ENCODE results near the gene NOS3. TPM values are rescaled to one million over a fixed set of nuclear protein-coding genes. Genes with fewer than 3 reads are reported as not detected.

The NOS3 gene
- total and polyA plus RNA-seq, 12 donors, result 10.0 to 53.3 (median 13.3) TPM

DNA sequence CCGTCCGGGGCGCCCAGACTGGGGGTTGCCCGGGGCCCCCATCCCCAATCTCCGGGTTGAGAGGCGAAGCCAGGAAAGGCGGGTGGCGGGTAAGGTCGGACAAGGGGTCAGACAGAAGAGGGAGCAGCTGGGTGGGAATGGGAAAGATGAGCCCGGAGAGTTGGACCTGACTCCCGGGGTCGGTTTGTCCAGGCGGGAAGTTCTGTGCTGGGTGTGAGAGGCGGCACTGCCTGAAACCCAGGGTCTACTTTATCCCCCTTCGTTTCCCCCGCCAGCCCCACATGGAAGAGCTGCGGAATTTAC is 69.2 kb downstream of the NOS3 start:
- Histone ChIP-seq H3K27ac (peak overlapping the region; percentile 94 to 98 (median 97)), H3K4me3 (peak overlapping the region; percentile 70 to 95 (median 88)), H3K36me3 (peaks cover 0 to 20% (median 8%) of the 10 kb centered on the region in 9 donors), H3K27me3 (no peaks in the 10 kb centered on the region), H3K4me1 (peaks cover 34 to 63% (median 55%) of the 10 kb centered on the region in 9 donors), H3K9me3 (no peaks in the 10 kb centered on the region)
- no peak for ATAC-seq
- WGBS, 2 donors, result 2 to 3% methylated on average over 15 to 17 of the region's 17 CpGs
- intact Hi-C loops (cut with DNase I), result loop anchor here in 1 of 10 donors (1.0 kb wide), 1 partner anchor 51 kb away; no protein-coding TSS in a partner anchor
- TF ChIP-seq, protein P1, sequence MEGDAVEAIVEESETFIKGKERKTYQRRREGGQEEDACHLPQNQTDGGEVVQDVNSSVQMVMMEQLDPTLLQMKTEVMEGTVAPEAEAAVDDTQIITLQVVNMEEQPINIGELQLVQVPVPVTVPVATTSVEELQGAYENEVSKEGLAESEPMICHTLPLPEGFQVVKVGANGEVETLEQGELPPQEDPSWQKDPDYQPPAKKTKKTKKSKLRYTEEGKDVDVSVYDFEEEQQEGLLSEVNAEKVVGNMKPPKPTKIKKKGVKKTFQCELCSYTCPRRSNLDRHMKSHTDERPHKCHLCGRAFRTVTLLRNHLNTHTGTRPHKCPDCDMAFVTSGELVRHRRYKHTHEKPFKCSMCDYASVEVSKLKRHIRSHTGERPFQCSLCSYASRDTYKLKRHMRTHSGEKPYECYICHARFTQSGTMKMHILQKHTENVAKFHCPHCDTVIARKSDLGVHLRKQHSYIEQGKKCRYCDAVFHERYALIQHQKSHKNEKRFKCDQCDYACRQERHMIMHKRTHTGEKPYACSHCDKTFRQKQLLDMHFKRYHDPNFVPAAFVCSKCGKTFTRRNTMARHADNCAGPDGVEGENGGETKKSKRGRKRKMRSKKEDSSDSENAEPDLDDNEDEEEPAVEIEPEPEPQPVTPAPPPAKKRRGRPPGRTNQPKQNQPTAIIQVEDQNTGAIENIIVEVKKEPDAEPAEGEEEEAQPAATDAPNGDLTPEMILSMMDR (IDR thresholded peaks at IDR 0.05), result peak in 1 of 9 donors; percentile 36
- DNase-seq, result no peak

DNA sequence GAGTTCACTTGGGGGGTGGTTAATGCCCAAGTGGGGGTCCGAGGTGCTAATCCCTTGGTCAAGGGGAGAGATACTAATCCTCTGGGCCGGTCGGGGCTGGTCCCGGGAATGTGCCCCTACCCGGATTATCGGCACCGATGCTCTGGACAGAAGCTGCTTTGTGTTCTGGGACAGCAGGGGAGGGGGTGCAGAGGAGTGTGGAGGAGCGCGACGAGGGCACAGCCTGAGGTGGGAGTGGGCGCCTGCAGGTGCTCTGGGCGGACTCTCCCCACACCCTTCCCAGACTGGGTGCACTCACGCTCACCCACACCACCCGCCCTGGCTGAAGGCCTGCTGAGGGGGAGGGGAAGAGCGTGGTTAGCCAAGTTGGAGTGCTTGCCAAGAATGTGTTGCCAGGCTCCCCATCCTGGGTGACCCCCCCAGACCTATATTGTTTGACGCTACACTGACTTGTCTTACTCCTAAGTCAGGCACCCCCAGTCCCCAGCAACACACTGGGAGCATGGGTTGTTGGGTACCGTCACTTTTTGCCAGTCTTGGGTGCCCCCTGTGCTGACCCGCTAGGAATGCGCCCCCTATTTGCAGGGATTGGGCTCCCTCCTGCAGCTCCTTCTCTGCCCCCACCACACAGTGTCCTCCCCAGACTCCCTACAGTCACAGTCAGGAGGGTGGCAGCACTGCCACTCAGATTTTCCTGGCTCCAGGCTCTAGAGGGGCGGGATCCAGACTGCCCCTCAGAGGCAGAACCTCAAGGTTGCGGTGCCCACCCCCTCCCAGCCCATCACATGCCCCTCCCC is 69.8 kb downstream of the NOS3 start:
- H3K9me3 ChIP-seq, result no peaks in the 10 kb centered on the region
- TF ChIP-seq, protein P1 (IDR thresholded peaks at IDR 0.05), result no peak
- peak overlapping the region in 9 of 10 donors; percentile 94 to 98 (median 97) for H3K27ac ChIP-seq
- H3K36me3 ChIP-seq, result peaks cover 0 to 25% (median 8%) of the 10 kb centered on the region in 9 donors
- H3K4me3 ChIP-seq, result peak overlapping the region; percentile 70 to 95 (median 88)
- H3K27me3 ChIP-seq, result no peaks in the 10 kb centered on the region
- 5 to 14% methylated on average over 19 to 21 of the region's 21 CpGs for WGBS, 2 donors
- H3K4me1 ChIP-seq, result peaks cover 34 to 66% (median 55%) of the 10 kb centered on the region in 9 donors
- intact Hi-C loops (cut with DNase I), result loop anchor here in 1 of 10 donors (1.0 kb wide), 1 partner anchor 51 kb away; no protein-coding TSS in a partner anchor
- ATAC-seq (peak in 3 of 8 donors; percentile 2 to 10 (median 7)), DNase-seq (no peak)

DNA sequence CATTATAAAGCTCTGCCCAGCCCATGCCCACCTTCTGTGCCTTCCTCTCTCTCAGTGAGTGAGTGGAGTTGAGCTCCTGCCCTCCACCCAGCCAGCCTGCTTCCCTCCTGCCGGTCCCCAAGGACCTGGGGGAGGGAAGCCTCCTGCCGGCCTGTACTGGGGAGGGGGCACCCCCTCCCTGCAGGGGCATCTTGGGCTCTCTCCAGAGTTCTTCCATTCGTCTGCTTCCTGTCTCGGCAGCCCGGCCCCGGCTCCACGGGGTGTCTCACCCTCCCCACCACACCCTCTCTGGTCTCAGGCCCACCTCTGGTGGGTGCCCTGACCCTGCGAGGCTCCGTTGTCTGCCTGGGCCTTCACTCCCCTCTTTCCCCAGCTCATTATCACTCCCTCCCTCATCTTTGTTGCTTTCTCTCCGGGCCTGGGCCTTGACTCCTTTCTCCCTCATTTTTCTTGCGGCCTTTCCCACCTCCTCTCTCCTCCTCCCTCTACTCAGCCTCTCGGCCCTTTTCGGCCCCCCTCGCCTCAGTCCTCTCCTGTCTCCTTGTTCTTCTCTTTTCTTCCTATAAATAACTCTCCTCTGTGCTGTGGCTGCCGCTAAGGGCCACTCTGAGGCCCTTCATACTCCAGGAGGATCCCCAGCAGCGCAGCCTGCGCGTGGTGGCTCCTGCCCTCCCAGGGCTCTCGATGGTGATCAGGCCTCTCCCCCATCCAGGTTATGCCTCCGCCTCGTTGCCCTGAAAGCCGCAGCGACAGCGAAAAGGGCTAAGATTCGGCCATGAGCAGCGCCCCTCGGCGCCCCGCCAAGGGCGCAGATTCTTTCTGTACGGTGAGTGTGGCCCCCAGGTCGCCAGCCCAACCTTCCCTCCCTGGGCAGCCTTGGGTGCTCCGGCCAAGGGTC is 70.6 kb downstream of the NOS3 start:
- WGBS, 2 donors, result 51 to 62% methylated on average over 33 of the region's 33 CpGs
- Histone ChIP-seq H3K27ac (peak overlapping the region in 5 of 10 donors; percentile 59 to 98 (median 97)), H3K27me3 (no peaks in the 10 kb centered on the region), H3K4me3 (peak overlapping the region in 7 of 10 donors; percentile 23 to 95 (median 91)), H3K4me1 (peaks cover 34 to 66% (median 55%) of the 10 kb centered on the region in 9 donors), H3K9me3 (no peaks in the 10 kb centered on the region), H3K36me3 (peaks cover 0 to 34% (median 13%) of the 10 kb centered on the region in 9 donors)
- ATAC-seq, result no peak
- TF ChIP-seq, protein P1 (IDR thresholded peaks at IDR 0.05), result no peak
- intact Hi-C loops (cut with DNase I), result loop anchor here in 1 of 10 donors (2.0 kb wide), 1 partner anchor 17 kb away; no protein-coding TSS in a partner anchor
- DNase-seq, result no peak

DNA sequence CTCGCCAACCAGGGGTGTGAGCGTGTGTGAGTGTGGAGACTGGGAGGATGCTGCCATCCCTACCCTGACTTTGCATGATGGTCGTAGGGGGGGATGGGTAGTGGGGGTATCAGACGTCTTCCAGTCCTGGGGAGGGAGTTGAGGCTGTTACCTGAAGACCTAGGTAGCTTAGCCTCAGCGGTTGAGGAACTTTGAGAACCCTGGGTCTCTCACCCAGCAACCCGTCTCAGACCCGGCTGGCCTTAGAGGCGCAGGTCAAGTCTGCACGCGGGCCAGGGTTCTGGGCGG is 71.2 kb downstream of the NOS3 start:
- Histone ChIP-seq H3K9me3 (no peaks in the 10 kb centered on the region), H3K27ac (peak overlapping the region in 4 of 10 donors; percentile 59 to 98 (median 70)), H3K4me1 (peaks cover 30 to 61% (median 50%) of the 10 kb centered on the region in 9 donors), H3K36me3 (peaks cover 0 to 40% (median 19%) of the 10 kb centered on the region in 9 donors), H3K4me3 (peak overlapping the region in 1 of 10 donors; percentile 19), H3K27me3 (no peaks in the 10 kb centered on the region)
- TF ChIP-seq, protein P1 (IDR thresholded peaks at IDR 0.05), result no peak
- no peak for DNase-seq
- 69 to 76% methylated on average over 11 of the region's 11 CpGs for WGBS, 2 donors
- intact Hi-C loops (cut with DNase I), result loop anchor here in 1 of 10 donors (2.0 kb wide), 1 partner anchor 17 kb away; no protein-coding TSS in a partner anchor
- ATAC-seq, result no peak

Measured in heart right ventricle (tissue), 16 donors.